Breast epithelium (tissue), 3 donors: ENCODE measurements around the gene PPEF1.

Experiments
- POLR2A ChIP-seq: fragments of 450-650 bp; IDR thresholded peaks from one replicate; pipeline ENCODE4 v1.6.1; 2016; ENCODE audit warnings: antibody characterized with exemption, mild to moderate bottlenecking, moderate library complexity
- TF ChIP-seq, protein P1 (sequence below), 3 donors: fragments of 450-650 bp; IDR thresholded peaks; one replicate each; pipeline ENCODE4 v1.5.1; 2016 to 2017; ENCODE audit warnings: antibody characterized with exemption in 3 of 3, mild to moderate bottlenecking in 3 of 3, moderate library complexity in 3 of 3

DNA sequence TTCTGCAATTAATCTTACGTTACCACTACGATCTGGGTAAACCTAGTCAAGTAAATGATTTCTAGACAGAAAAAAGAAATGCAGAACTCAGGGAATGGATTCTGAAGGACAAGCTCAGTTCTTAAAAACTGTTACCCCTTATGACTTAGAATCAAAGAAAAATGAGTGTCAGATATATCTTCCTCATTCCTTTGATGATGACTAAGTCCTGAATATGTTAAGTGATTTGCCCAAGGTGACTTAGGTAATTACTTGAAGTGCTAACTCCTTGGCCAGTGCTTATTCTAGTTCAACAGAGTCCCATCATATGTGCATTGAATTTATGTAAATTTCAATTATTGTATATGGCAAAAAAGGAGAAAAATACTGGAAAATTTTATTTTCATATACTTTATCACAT lies 92.5 kb downstream of the PPEF1 start:
- TF ChIP-seq, protein P1, sequence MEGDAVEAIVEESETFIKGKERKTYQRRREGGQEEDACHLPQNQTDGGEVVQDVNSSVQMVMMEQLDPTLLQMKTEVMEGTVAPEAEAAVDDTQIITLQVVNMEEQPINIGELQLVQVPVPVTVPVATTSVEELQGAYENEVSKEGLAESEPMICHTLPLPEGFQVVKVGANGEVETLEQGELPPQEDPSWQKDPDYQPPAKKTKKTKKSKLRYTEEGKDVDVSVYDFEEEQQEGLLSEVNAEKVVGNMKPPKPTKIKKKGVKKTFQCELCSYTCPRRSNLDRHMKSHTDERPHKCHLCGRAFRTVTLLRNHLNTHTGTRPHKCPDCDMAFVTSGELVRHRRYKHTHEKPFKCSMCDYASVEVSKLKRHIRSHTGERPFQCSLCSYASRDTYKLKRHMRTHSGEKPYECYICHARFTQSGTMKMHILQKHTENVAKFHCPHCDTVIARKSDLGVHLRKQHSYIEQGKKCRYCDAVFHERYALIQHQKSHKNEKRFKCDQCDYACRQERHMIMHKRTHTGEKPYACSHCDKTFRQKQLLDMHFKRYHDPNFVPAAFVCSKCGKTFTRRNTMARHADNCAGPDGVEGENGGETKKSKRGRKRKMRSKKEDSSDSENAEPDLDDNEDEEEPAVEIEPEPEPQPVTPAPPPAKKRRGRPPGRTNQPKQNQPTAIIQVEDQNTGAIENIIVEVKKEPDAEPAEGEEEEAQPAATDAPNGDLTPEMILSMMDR (IDR thresholded peaks at IDR 0.05), result no peak
- no peak for TF ChIP-seq POLR2A
